K562 (cell line): ENCODE measurements around the gene AAK1. TPM values are rescaled to one million over a fixed set of nuclear protein-coding genes. Genes with fewer than 3 reads are reported as not detected.
"Not testable (repeated sequence)": the region's sequence is repeated elsewhere in the genome, so short reads cannot be mapped to it uniquely, and the experiment has no call there.

Experiments used
- ATAC-seq: fragments of 200-7000 bp; cut with Tn5 transposase; 3 replicates; pipeline ENCODE4 v1.9.1; 2020; ENCODE audit warnings: moderate library complexity
- BruUV-seq: library from RNA; stranded (reverse); fragments of 400-500 nt; replicated peaks from 2 replicates; lab custom pipeline; 2021; lab: Mats Ljungman, UMichigan
- CTCF ChIA-PET: fragments of 300-600 bp; formaldehyde crosslinking; extraction: SDS; loops from one replicate; lab custom pipeline; 2021; ENCODE audit warnings: low intra/inter-chr PET ratio; lab: Yijun Ruan, JAX
- POLR2A ChIA-PET: fragments of 300-600, 350-650 bp; sonication (Branson Sonifier 250); formaldehyde crosslinking; extraction: SDS; loops from one replicate; lab custom pipeline; 2021; ENCODE audit warnings: antibody characterized with exemption, inconsistent platforms; lab: Yijun Ruan, JAX
- DNase-seq, 4 experiments: peaks; one replicate each; pipeline versions ENCODE4 v3.0.0 to v3.0.0-alpha.2; 2011 to 2018; ENCODE audit warnings: low spot score in 3 of 4, mixed read lengths in 3 of 4; ENCODE audit errors: extremely low read depth in 1 of 4
- FAIRE-seq: peaks from 2 replicates; lab custom pipeline; 2011; peaks lifted over from hg19 to GRCh38; lab: Jason Lieb, UNC
- H2AFZ ChIP-seq: 2 replicates; pipeline ENCODE4 v1.6.0; 2011; ENCODE audit warnings: low read depth, low read length, control low read depth, inconsistent platforms
- H3K27ac ChIP-seq: fragments of 200-600 bp; 3 replicates; pipeline ENCODE4 v1.8.0; 2011; ENCODE audit warnings: low read depth, mild to moderate bottlenecking, control low read depth, inconsistent platforms, low read length, moderate library complexity, mixed read lengths; ENCODE audit errors: extremely low read depth
- H3K27me3 ChIP-seq, 2 experiments: fragments of 300-600 bp in 1 of 2; 2 replicates in 1 of 2; 3 replicates in 1 of 2; pipeline versions ENCODE4 v1.6.0 to v1.8.0; 2011; ENCODE audit warnings: inconsistent platforms in 2 of 2, low read length in 2 of 2, mild to moderate bottlenecking in 1 of 2, mixed read lengths in 1 of 2, moderate library complexity in 1 of 2; ENCODE audit not compliant: control insufficient read depth in 2 of 2, insufficient read depth in 2 of 2
- H3K36me3 ChIP-seq: fragments of 300-600 bp; 3 replicates; pipeline ENCODE4 v1.8.0; 2011; ENCODE audit warnings: mild to moderate bottlenecking, low read length, inconsistent platforms; ENCODE audit not compliant: control insufficient read depth, insufficient read depth
- H3K4me1 ChIP-seq, 2 experiments: fragments of 200-600 bp in 1 of 2; replicated peaks in 1 of 2; 2 replicates in 1 of 2; 3 replicates in 1 of 2; pipeline versions ENCODE4 v1.5.1 to v1.8.0; 2011; ENCODE audit warnings: inconsistent platforms in 2 of 2, low read length in 2 of 2, mild to moderate bottlenecking in 1 of 2, mixed read lengths in 1 of 2, moderate library complexity in 1 of 2; ENCODE audit not compliant: control insufficient read depth in 2 of 2, insufficient read depth in 2 of 2
- H3K4me2 ChIP-seq: 2 replicates; pipeline ENCODE4 v1.6.1; 2011; ENCODE audit warnings: low read length, control low read depth, inconsistent platforms, mixed read lengths; ENCODE audit not compliant: insufficient read depth
- H3K4me3 ChIP-seq: fragments of 200-600 bp; sonication (generic), shearing (Covaris generic); 2 replicates; pipeline ENCODE4 v1.5.1; 2016; ENCODE audit warnings: control low read depth, inconsistent platforms
- H3K79me2 ChIP-seq: fragments of 200-600 bp; 3 replicates; pipeline ENCODE4 v1.8.0; 2011; ENCODE audit warnings: low read length, inconsistent platforms; ENCODE audit not compliant: control insufficient read depth, insufficient read depth
- H3K9ac ChIP-seq, 2 experiments: 2 replicates each; pipeline versions ENCODE4 v1.6.0 to v1.6.1; 2011; ENCODE audit warnings: low read depth in 2 of 2, low read length in 2 of 2, control low read depth in 1 of 2, inconsistent platforms in 1 of 2, mild to moderate bottlenecking in 1 of 2, mixed read lengths in 1 of 2; ENCODE audit not compliant: insufficient read depth in 1 of 2
- H3K9me1 ChIP-seq: one replicate; pipeline ENCODE4 v1.6.0; 2011; ENCODE audit warnings: inconsistent platforms, mild to moderate bottlenecking, low read length, moderate library complexity; ENCODE audit not compliant: control insufficient read depth, insufficient read depth
- H3K9me3 ChIP-seq: replicated peaks from 2 replicates; pipeline ENCODE4 v1.5.1; 2011; ENCODE audit warnings: low read depth, low read length, inconsistent platforms; ENCODE audit not compliant: control insufficient read depth, insufficient read depth
- H4K20me1 ChIP-seq: replicated peaks from 2 replicates; pipeline ENCODE4 v1.6.1; 2011; ENCODE audit warnings: low read length, inconsistent platforms, mixed read lengths; ENCODE audit not compliant: control insufficient read depth, insufficient read depth
- NFYB ChIP-seq: IDR thresholded peaks from 2 replicates; pipeline ENCODE4 v1.6.1; 2011; ENCODE audit warnings: mild to moderate bottlenecking, moderate library complexity; ENCODE audit not compliant: insufficient read length; ENCODE audit errors: extremely low read depth
- ZNF316 ChIP-seq: fragments of 450-650 bp; IDR thresholded peaks from 2 replicates; pipeline ENCODE4 v1.6.1; 2016
- WGBS: fragments of 100-300 bp; shearing (Covaris generic); methylation state at CpG from one replicate; pipeline ENCODE4 v1.1.6; 2016; ENCODE audit warnings: low coverage, mixed read lengths; ENCODE audit not compliant: insufficient coverage; ENCODE audit errors: missing lambda C conversion rate; 5-methylcytosine and 5-hydroxymethylcytosine counted together
- in situ Hi-C: fragments of 300-500 bp; cut with MboI; formaldehyde crosslinking; loops from 4 replicates; pipeline ENCODE4 v1.15.0; 2018; ENCODE audit warnings: inconsistent platforms, mixed read lengths
- intact Hi-C: fragments of 100-400 bp; cut with micrococcal nuclease; formaldehyde crosslinking; loops from 2 replicates; pipeline ENCODE4 v1.14.2; 2022
- polyA plus RNA-seq, 8 experiments: library from polyadenylated mRNA; depleted of rRNA in 4 of 8; stranded (reverse) in 5 of 8; unstranded in 3 of 8; fragments of >200 nt; fragmentation: Nextera tagmentation in 2 of 8; fragmentation: Illumina TruSeq in 1 of 8; extraction: Ambion mirVana in 2 of 8; extraction: Trizol in 1 of 8; gene quantifications; 2 replicates each; pipeline versions ENCODE4 v1.2.1 to v1.2.3, GENCODE V29; 2011 to 2014; ENCODE audit warnings: inconsistent platforms in 1 of 8, missing spikeins in 1 of 8
- total RNA-seq, 7 experiments: library from RNA; depleted of rRNA in 6 of 7; stranded (reverse); fragments of >200 nt in 6 of 7; fragmentation: Illumina TruSeq in 2 of 7; extraction: Trizol in 2 of 7; gene quantifications; 2 replicates each; pipeline versions ENCODE4 v1.2.1 to v1.2.3, GENCODE V29; 2011 to 2021; ENCODE audit warnings: low replicate concordance in 1 of 7

Gene AAK1
- total and polyA plus RNA-seq, 9 of the 15 experiments (the other 6 are each of a cell fraction or from before 2014, with no cell fraction given), result 0.89 to 17.1 (median 6.0) TPM

- FAIRE-seq, ATAC-seq, H3K4me3 ChIP-seq, H3K9me3 ChIP-seq, H3K9ac ChIP-seq, H4K20me1 ChIP-seq, H3K27me3 ChIP-seq, CTCF ChIA-PET, intact Hi-C loops, DNase-seq, H2AFZ ChIP-seq, H3K9me1 ChIP-seq, H3K27ac ChIP-seq, in situ Hi-C loops, BruUV-seq, H3K36me3 ChIP-seq, H3K4me2 ChIP-seq: not testable (repeated sequence)
- POLR2A ChIA-PET, result interaction anchor here (0.6 to 8.5 kb wide), 3 partner anchors 16 to 324 kb away, joined by 3 to 70 read pairs (median 6); no protein-coding TSS in a partner anchor
- Histone ChIP-seq H3K79me2 (peaks cover 16% of the 10 kb centered on the region; the same call in 2 of the 3 replicates), H3K4me1 (peaks cover 0 to 31% of the 10 kb centered on the region in 2 experiments; a peak in 4 of 5 replicates)
- peak; percentile 70 for TF ChIP-seq ZNF316
- TF ChIP-seq NFYB, result peak; percentile 49
- 91% methylated on average over 7 of the region's 10 CpGs for WGBS
These were observed 20.7 kb downstream of the AAK1 start for GRCh38 chr2:69622805-69623204.

DNA sequence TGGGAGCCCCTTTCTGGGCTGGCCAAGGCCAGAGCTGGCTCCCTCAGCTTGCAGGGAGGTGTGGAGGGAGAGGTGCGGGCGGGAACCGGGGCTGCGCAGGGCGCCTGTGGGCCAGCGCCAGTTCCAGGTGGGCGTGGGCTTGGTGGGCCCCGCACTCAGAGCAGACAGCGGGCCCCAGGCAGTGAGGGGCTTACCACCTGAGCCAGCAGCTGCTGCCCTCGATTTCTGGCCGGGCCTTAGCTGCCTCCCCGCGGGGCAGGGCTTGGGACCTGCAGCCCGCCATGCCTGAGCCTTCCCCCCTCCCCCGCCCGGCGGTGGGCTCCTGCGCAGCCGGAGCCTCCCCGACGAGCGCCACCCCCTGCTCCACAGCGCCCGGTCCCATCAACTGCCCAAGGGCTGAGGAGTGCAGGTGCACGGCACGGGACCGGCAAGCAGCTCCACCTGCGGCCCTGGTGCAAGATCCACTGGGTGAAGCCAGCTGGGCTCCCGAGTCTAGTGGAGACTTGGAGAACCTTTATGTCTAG is 21.5 kb downstream of the AAK1 start:
- H3K79me2 ChIP-seq, result peaks cover 12% of the 10 kb centered on the region; the same call in 2 of the 3 replicates
- H3K9me1 ChIP-seq, FAIRE-seq, in situ Hi-C loops, H3K27me3 ChIP-seq, H4K20me1 ChIP-seq, H3K9me3 ChIP-seq, CTCF ChIA-PET, BruUV-seq, H3K4me3 ChIP-seq, intact Hi-C loops, H3K36me3 ChIP-seq, H3K4me2 ChIP-seq, H2AFZ ChIP-seq, H3K9ac ChIP-seq, H3K27ac ChIP-seq, ATAC-seq, DNase-seq: not testable (repeated sequence)
- POLR2A ChIA-PET, result interaction anchor here (0.6 to 8.5 kb wide), 3 partner anchors 17 to 324 kb away, joined by 3 to 70 read pairs (median 6); no protein-coding TSS in a partner anchor
- 98% methylated on average over 12 of the region's 29 CpGs for WGBS
- peaks cover 4 to 32% of the 10 kb centered on the region in 2 experiments for H3K4me1 ChIP-seq
